GM19099 (cell line): ENCODE measurements around the gene S1PR2.

ENCODE experiments used
- POLR2A ChIP-seq: IDR thresholded peaks from 3 replicates; pipeline ENCODE4 v1.6.1; 2011; ENCODE audit warnings: low read depth; ENCODE audit not compliant: insufficient read length; ENCODE audit errors: extremely low read depth

Gene S1PR2

GRCh38 chr19:10183926-10184325, 47.2 kb downstream of the S1PR2 start:
- TF ChIP-seq POLR2A = no peak

GRCh38 chr19:10182847-10183246, 48.3 kb downstream of the S1PR2 start:
- no peak for TF ChIP-seq POLR2A

- TF ChIP-seq POLR2A = no peak
These were observed 49.1 kb downstream of the S1PR2 start for GRCh38 chr19:10182076-10182475.

- no peak for TF ChIP-seq POLR2A
These were observed 50.7 kb downstream of the S1PR2 start for GRCh38 chr19:10180459-10180858.

- no peak for TF ChIP-seq POLR2A
These were observed 57.6 kb downstream of the S1PR2 start for GRCh38 chr19:10173527-10173926.
